Naive thymus-derived CD4-positive, alpha-beta T cell (primary cell): ENCODE measurements around the gene TMEM156. TPM values are rescaled to one million over a fixed set of nuclear protein-coding genes. Genes with fewer than 3 reads are reported as not detected.
"Not testable (repeated sequence)": the region's sequence is repeated elsewhere in the genome, so short reads cannot be mapped to it uniquely, and the experiment has no call there.

Experiments
- ATAC-seq: fragments of 150-1000 bp; cut with Tn5 transposase; 2 replicates; pipeline ENCODE4 v1.10.0; 2021; ENCODE audit warnings: mild to moderate bottlenecking, moderate library complexity
- CTCF ChIA-PET: fragments of 350-600 bp; sonication (Branson Sonifier 250); formaldehyde crosslinking; loops from one replicate; lab custom pipeline; 2021; ENCODE audit warnings: antibody characterized with exemption; lab: Charles Lee
- POLR2A ChIA-PET: fragments of 350-600 bp; sonication (Branson Sonifier 250); formaldehyde crosslinking; loops from one replicate; lab custom pipeline; 2021; ENCODE audit warnings: antibody characterized with exemption, inconsistent platforms; lab: Charles Lee
- DNase-seq, 9 donors: peaks; one replicate each; pipeline versions ENCODE4 v3.0.0 to v3.0.0-alpha.2; 2020 to 2022; ENCODE audit warnings: mixed read lengths in 1 of 9
- H3K27ac ChIP-seq: one replicate; pipeline ENCODE4 v1.7.0; 2013; ENCODE audit warnings: mild to moderate bottlenecking, low read depth, low read length, moderate library complexity
- H3K27me3 ChIP-seq, 2 donors: one replicate each; pipeline ENCODE4 v1.7.0; 2013; ENCODE audit warnings: low read length in 2 of 2, mild to moderate bottlenecking in 2 of 2, moderate library complexity in 2 of 2; ENCODE audit not compliant: control insufficient read depth in 2 of 2, insufficient read depth in 2 of 2
- H3K36me3 ChIP-seq, 3 experiments: 1 replicate in 2 of 3; 2 replicates in 1 of 3; pipeline ENCODE4 v1.7.0; 2013; ENCODE audit warnings: low read length in 3 of 3, mild to moderate bottlenecking in 3 of 3, moderate library complexity in 1 of 3; ENCODE audit not compliant: insufficient read depth in 3 of 3, control insufficient read depth in 2 of 3
- H3K4me1 ChIP-seq, 2 donors: one replicate each; pipeline ENCODE4 v1.7.0; 2013; ENCODE audit warnings: low read length in 2 of 2, mild to moderate bottlenecking in 2 of 2, moderate library complexity in 1 of 2; ENCODE audit not compliant: control insufficient read depth in 2 of 2, insufficient read depth in 2 of 2
- H3K4me3 ChIP-seq: 2 replicates; pipeline ENCODE4 v1.7.0; 2013; ENCODE audit warnings: mild to moderate bottlenecking, low read length
- H3K9me3 ChIP-seq, 3 experiments: 1 replicate in 2 of 3; 2 replicates in 1 of 3; pipeline ENCODE4 v1.7.0; 2013; ENCODE audit warnings: low read length in 3 of 3; ENCODE audit not compliant: control insufficient read depth in 2 of 3
- H3K27ac Mint-ChIP-seq, 9 donors: one replicate each; pipeline ENCODE4 v1.8.0; 2020 to 2022; ENCODE audit warnings: mixed read lengths in 9 of 9, mild to moderate bottlenecking in 8 of 9, moderate library complexity in 5 of 9, inconsistent platforms in 2 of 9
- H3K27me3 Mint-ChIP-seq, 5 donors: one replicate each; pipeline ENCODE4 v1.8.0; 2021 to 2022; ENCODE audit warnings: mixed read lengths in 5 of 5, mild to moderate bottlenecking in 1 of 5
- H3K36me3 Mint-ChIP-seq, 5 donors: one replicate each; pipeline ENCODE4 v1.8.0; 2020 to 2022; ENCODE audit warnings: mixed read lengths in 5 of 5, mild to moderate bottlenecking in 3 of 5, inconsistent platforms in 1 of 5
- H3K4me1 Mint-ChIP-seq, 7 donors: one replicate each; pipeline ENCODE4 v1.8.0; 2020 to 2022; ENCODE audit warnings: mixed read lengths in 7 of 7, mild to moderate bottlenecking in 3 of 7, inconsistent platforms in 1 of 7
- H3K4me3 Mint-ChIP-seq, 10 donors: one replicate each; pipeline ENCODE4 v1.8.0; 2020 to 2022; ENCODE audit warnings: mild to moderate bottlenecking in 10 of 10, mixed read lengths in 10 of 10, moderate library complexity in 6 of 10, inconsistent platforms in 2 of 10
- H3K9me3 Mint-ChIP-seq, 11 donors: one replicate each; pipeline ENCODE4 v1.8.0; 2020 to 2022; ENCODE audit warnings: mixed read lengths in 11 of 11, mild to moderate bottlenecking in 4 of 11, inconsistent platforms in 1 of 11, moderate library complexity in 1 of 11
- intact Hi-C, 2 donors: fragments of 100-400 bp; cut with micrococcal nuclease; formaldehyde crosslinking; loops; one replicate each; pipeline ENCODE4 v1.15.1; 2023
- polyA plus RNA-seq, 2 donors: library from polyadenylated mRNA; unstranded; fragments of 300-500 nt; fragmentation: Illumina TruSeq; gene quantifications; one replicate each; pipeline ENCODE4 v1.2.3, GENCODE V29; 2021
- total RNA-seq, 6 experiments: library from RNA in 5 of 6; stranded (reverse) in 5 of 6; gene quantifications; 1 replicate in 5 of 6; 2 replicates in 1 of 6; pipeline ENCODE4 v1.2.3 and lab custom pipeline; 2021 to 2026

Gene TMEM156
- total and polyA plus RNA-seq, 7 experiments from 2014 or later, result 8.6 to 37.0 (median 11.4) TPM

DNA sequence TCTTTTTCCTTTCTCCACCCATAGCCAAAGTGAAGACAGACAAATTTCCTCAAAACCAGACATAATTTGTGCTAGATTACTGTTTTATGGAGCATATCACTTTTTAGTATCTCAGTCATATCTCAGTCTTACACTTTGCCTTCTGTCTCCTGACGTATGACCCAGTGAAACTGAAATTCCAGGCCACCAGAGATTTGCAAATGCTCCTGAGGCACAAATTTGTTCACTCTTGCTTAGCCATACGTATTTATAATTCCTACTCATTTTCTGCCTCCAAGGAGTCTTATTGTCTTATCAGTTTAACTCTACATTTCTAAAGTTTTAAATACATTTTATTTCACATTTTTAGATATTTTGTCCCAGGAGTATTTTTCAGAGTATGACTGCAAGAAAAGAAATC is 10.0 kb downstream of the TMEM156 start:
- intact Hi-C loops, result no loop called here
- ATAC-seq, result no peak
- DNase-seq, result no peak
- Histone ChIP-seq H3K27ac (no peak overlapping the region), H3K27me3 (no peaks in the 10 kb centered on the region), H3K4me3 (no peak overlapping the region), H3K9me3 (no peaks in the 10 kb centered on the region), H3K36me3 (no peaks in the 10 kb centered on the region), H3K4me1 (peaks cover 2% of the 10 kb centered on the region in 2 donors)
- Mint-ChIP-seq H3K9me3 (peaks cover 0 to 20% (median 7%) of the 10 kb centered on the region in 11 donors), H3K27ac (no peak overlapping the region), H3K36me3 (peaks cover 4 to 64% (median 27%) of the 10 kb centered on the region in 5 donors), H3K4me3 (no peak overlapping the region), H3K4me1 (peaks cover 3 to 30% (median 10%) of the 10 kb centered on the region in 7 donors), H3K27me3 (no peaks in the 10 kb centered on the region)
- ChIA-PET CTCF (no interaction called here), POLR2A (no interaction called here)

DNA sequence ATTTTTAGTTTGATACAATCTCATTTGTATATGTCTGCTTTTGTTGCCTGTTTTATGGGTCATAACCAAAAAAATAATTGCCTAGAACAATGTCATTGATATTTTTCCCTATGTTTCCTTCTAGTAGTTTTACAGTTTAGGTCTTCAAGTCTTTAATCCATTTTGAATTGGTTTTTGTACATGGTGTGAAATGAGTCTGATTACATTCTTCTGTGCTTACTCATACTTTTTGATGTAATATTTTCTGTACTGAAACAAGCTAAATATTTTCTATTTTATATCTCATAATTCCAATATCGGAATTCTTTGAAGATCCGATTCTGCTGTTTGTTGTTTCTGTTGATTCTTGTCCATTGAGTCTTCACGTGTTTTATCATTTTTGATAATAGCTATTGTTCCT is 10.6 kb downstream of the TMEM156 start:
- CTCF ChIA-PET, result no interaction called here
- ATAC-seq (no peak), DNase-seq (no peak)
- intact Hi-C loops, result no loop called here
- H3K27me3 Mint-ChIP-seq, result no peaks in the 10 kb centered on the region
- POLR2A ChIA-PET, result no interaction called here
- Histone ChIP-seq H3K27me3 (no peaks in the 10 kb centered on the region), H3K36me3 (no peaks in the 10 kb centered on the region), H3K4me1 (no peaks in the 10 kb centered on the region), H3K9me3 (no peaks in the 10 kb centered on the region), H3K4me3 (no peak overlapping the region), H3K27ac (no peak overlapping the region)
- no peak overlapping the region for H3K27ac Mint-ChIP-seq
- H3K36me3 Mint-ChIP-seq, result peaks cover 6 to 66% (median 30%) of the 10 kb centered on the region in 5 donors
- peaks cover 0 to 31% (median 8%) of the 10 kb centered on the region in 7 donors for H3K4me1 Mint-ChIP-seq
- no peak overlapping the region for H3K4me3 Mint-ChIP-seq
- H3K9me3 Mint-ChIP-seq, result peaks cover 0 to 22% (median 8%) of the 10 kb centered on the region in 11 donors

DNA sequence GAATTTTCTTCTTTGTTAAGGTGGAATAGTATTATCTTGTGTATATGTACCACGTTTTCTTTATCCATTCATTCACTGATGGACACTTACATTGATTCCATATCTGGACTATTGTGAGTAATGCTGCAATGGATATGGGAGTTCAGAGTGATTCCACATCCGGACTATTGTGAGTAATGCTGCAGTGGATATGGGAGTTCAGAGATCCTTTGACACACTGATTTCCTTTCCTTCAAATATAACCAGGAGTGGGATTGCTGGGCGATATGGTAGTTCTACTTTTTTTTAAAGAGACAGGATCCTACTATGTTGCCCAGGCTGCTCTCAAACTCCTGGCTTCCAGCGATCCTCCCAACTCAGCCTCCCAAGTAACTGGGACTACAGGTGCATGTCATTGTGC is 12.1 kb downstream of the TMEM156 start:
- ATAC-seq, result no peak
- POLR2A ChIA-PET, result no interaction called here
- H3K36me3 ChIP-seq, result no peaks in the 10 kb centered on the region
- no peaks in the 10 kb centered on the region for H3K9me3 ChIP-seq
- peaks cover 8 to 69% (median 41%) of the 10 kb centered on the region in 5 donors for H3K36me3 Mint-ChIP-seq
- H3K27ac Mint-ChIP-seq, result peak overlapping the region in 1 of 9 donors; percentile 28
- no peak overlapping the region for H3K4me3 Mint-ChIP-seq
- no peak for DNase-seq
- CTCF ChIA-PET, result no interaction called here
- H3K27me3 Mint-ChIP-seq, result no peaks in the 10 kb centered on the region
- no peak overlapping the region for H3K4me3 ChIP-seq
- peaks cover 0 to 29% (median 4%) of the 10 kb centered on the region in 7 donors for H3K4me1 Mint-ChIP-seq
- H3K27ac ChIP-seq, result no peak overlapping the region
- H3K27me3 ChIP-seq, result no peaks in the 10 kb centered on the region
- H3K9me3 Mint-ChIP-seq, result peaks cover 3 to 35% (median 18%) of the 10 kb centered on the region in 11 donors
- no peaks in the 10 kb centered on the region for H3K4me1 ChIP-seq
- intact Hi-C loops, result no loop called here

DNA sequence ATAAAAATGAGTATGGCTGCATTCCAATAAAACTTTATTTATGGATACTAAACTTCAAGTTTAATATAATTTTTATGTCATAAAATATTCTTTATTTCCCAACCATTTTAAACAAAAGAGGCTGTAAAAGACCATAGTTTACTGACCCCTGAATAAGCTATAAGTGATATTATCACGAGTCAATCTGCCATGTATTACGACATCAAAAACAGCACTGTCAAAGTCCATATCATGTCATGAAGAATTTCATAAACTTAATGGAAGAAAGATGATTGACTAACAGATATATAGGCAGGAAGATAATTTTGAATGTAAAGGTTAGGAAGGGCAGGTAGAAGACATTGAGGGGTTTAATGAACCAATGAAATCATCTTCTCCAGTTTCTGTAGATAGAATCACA is 18.2 kb downstream of the TMEM156 start:
- Mint-ChIP-seq H3K27ac (peak overlapping the region in 3 of 9 donors; percentile 25 to 46 (median 28)), H3K27me3 (no peaks in the 10 kb centered on the region), H3K4me3 (no peak overlapping the region), H3K36me3 (peaks cover 4 to 72% (median 39%) of the 10 kb centered on the region in 5 donors), H3K4me1 (peaks cover 13 to 38% (median 16%) of the 10 kb centered on the region in 7 donors), H3K9me3 (peaks cover 0 to 41% (median 20%) of the 10 kb centered on the region in 11 donors)
- POLR2A ChIA-PET, result interaction anchor here (0.8 kb wide), 1 partner anchor 19 kb away, joined by 3 read pairs; no protein-coding TSS in a partner anchor
- DNase-seq (no peak), ATAC-seq (no peak)
- CTCF ChIA-PET, result interaction anchor here (0.7 kb wide), 1 partner anchor 11 kb away, joined by 4 read pairs; no protein-coding TSS in a partner anchor
- Histone ChIP-seq H3K36me3 (no peaks in the 10 kb centered on the region), H3K27ac (no peak overlapping the region), H3K4me3 (no peak overlapping the region), H3K9me3 (no peaks in the 10 kb centered on the region), H3K27me3 (no peaks in the 10 kb centered on the region), H3K4me1 (no peaks in the 10 kb centered on the region)
- intact Hi-C loops, result no loop called here

DNA sequence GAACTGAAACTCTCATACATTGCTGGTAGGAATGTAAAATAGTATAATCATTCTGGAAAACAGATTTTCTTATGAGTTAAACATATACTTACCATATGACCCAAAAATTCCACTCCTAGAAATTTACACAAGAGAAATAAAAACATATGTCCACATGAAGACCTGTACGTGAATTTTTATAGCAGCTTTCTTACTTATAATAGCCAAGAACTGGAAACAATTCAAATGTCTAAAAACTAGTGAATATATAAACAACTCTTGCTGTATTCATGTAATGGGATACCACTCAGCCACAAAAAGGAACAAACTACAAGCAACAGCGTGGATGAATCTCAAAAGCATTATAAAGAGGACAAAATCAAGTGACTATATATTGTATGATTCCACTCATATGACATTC is 27.5 kb downstream of the TMEM156 start:
- Histone ChIP-seq H3K27ac (no peak overlapping the region), H3K9me3 (peaks cover 0 to 1% (median under 1%) of the 10 kb centered on the region in 3 experiments), H3K36me3 (peaks cover 0 to 3% (median 0%) of the 10 kb centered on the region in 3 experiments), H3K27me3 (no peaks in the 10 kb centered on the region), H3K4me3 (no peak overlapping the region), H3K4me1 (no peaks in the 10 kb centered on the region)
- H3K4me3 Mint-ChIP-seq, result no peak overlapping the region
- intact Hi-C loops, result no loop called here
- no peak overlapping the region for H3K27ac Mint-ChIP-seq
- peaks cover 8 to 23% (median 13%) of the 10 kb centered on the region in 7 donors for H3K4me1 Mint-ChIP-seq
- peaks cover 1 to 61% (median 11%) of the 10 kb centered on the region in 5 donors for H3K36me3 Mint-ChIP-seq
- DNase-seq, result no peak
- H3K27me3 Mint-ChIP-seq, result no peaks in the 10 kb centered on the region
- ChIA-PET POLR2A (no interaction called here), CTCF (no interaction called here)
- peaks cover 0 to 11% (median 3%) of the 10 kb centered on the region in 11 donors for H3K9me3 Mint-ChIP-seq
- ATAC-seq, result no peak

DNA sequence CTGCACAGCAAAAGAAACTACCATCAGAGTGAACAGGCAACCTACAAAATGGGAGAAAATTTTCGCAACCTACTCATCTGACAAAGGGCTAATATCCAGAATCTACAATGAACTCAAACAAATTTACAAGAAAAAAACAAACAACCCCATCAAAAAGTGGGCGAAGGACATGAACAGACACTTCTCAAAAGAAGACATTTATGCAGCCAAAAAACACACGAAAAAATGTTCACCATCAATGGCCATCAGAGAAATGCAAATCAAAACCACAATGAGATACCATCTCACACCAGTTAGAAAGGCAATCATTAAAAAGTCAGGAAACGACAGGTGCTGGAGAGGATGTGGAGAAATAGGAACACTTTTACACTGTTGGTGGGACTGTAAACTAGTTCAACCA is 30.2 kb downstream of the TMEM156 start:
- H3K9me3 Mint-ChIP-seq, result peaks cover 0 to 15% (median 6%) of the 10 kb centered on the region in 11 donors
- DNase-seq, H3K27me3 Mint-ChIP-seq, POLR2A ChIA-PET, intact Hi-C loops, H3K36me3 ChIP-seq, ATAC-seq, H3K4me1 ChIP-seq, H3K9me3 ChIP-seq, H3K27ac Mint-ChIP-seq, H3K4me3 Mint-ChIP-seq, H3K27ac ChIP-seq, H3K4me3 ChIP-seq, H3K27me3 ChIP-seq, CTCF ChIA-PET: not testable (repeated sequence)
- H3K4me1 Mint-ChIP-seq, result peaks cover 0 to 10% (median 0%) of the 10 kb centered on the region in 7 donors
- H3K36me3 Mint-ChIP-seq, result peaks cover 5 to 59% (median 21%) of the 10 kb centered on the region in 5 donors

DNA sequence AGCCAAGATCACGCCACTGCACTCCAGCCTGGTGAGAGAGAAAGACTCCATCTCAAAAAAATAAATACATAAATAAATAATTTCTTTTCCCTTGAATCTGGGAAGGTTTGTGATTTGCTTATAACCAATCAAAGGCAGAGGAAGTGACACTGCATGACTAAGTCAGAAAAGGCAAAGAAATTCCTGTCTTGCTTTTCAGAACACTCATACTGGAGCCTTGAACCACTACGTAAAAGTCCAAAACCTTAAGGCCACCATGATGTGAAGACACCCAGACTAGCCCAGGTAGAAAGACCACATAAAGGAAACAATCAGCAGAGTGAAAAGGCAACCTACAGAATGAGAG is 36.6 kb downstream of the TMEM156 start:
- peaks cover 12 to 59% (median 37%) of the 10 kb centered on the region in 5 donors for H3K36me3 Mint-ChIP-seq
- no peak for ATAC-seq
- ChIA-PET CTCF (no interaction called here), POLR2A (no interaction called here)
- no peak for DNase-seq
- Histone ChIP-seq H3K27ac (no peak overlapping the region), H3K27me3 (no peaks in the 10 kb centered on the region), H3K4me1 (no peaks in the 10 kb centered on the region), H3K36me3 (peaks cover 0 to 3% (median 0%) of the 10 kb centered on the region in 3 experiments), H3K9me3 (peaks cover 0 to 5% (median 5%) of the 10 kb centered on the region in 3 experiments), H3K4me3 (no peak overlapping the region)
- H3K27ac Mint-ChIP-seq, result no peak overlapping the region
- no peaks in the 10 kb centered on the region for H3K27me3 Mint-ChIP-seq
- H3K4me1 Mint-ChIP-seq, result peaks cover 0 to 20% (median 0%) of the 10 kb centered on the region in 7 donors
- intact Hi-C loops, result no loop called here
- H3K4me3 Mint-ChIP-seq, result no peak overlapping the region
- peaks cover 0 to 12% (median 5%) of the 10 kb centered on the region in 11 donors for H3K9me3 Mint-ChIP-seq
